PC-9 (cell line): ENCODE data around the gene CCDC191. TPM values are rescaled to one million over a fixed set of nuclear protein-coding genes. Genes with fewer than 3 reads are reported as not detected.

ENCODE experiments used
- BruUV-seq: library from RNA; stranded (reverse); fragments of 400-500 nt; replicated peaks from 2 replicates; lab custom pipeline; 2021; lab: Mats Ljungman, UMichigan
- CTCF ChIA-PET: fragments of 300-600 bp; sonication (Branson Sonifier 250); formaldehyde crosslinking; loops from one replicate; lab custom pipeline; 2022; ENCODE audit warnings: antibody characterized with exemption; lab: Charles Lee
- POLR2A ChIA-PET: fragments of 300-600 bp; sonication (Branson Sonifier 250); formaldehyde crosslinking; loops from one replicate; lab custom pipeline; 2022; ENCODE audit warnings: antibody characterized with exemption; ENCODE audit not compliant: unreplicated experiment; lab: Charles Lee
- DNase-seq, 2 experiments: peaks; one replicate each; pipeline versions ENCODE4 v3.0.0 to v3.0.0-alpha.2; 2015 to 2022; ENCODE audit warnings: mixed read lengths in 1 of 2
- H2AFZ ChIP-seq: fragments of 200-600 bp; sonication (generic); 2 replicates; pipeline ENCODE4 v1.8.1; 2017; ENCODE audit warnings: antibody characterized with exemption
- H3F3A ChIP-seq: fragments of 200-600 bp; sonication (generic); 2 replicates; pipeline ENCODE4 v1.8.1; 2017; ENCODE audit warnings: antibody characterized with exemption, mild to moderate bottlenecking, low read depth; ENCODE audit not compliant: insufficient read depth
- H3K27ac ChIP-seq: fragments of 200-600 bp; sonication (generic); 2 replicates; pipeline ENCODE4 v1.6.1; 2016; ENCODE audit warnings: mixed run types
- H3K27me3 ChIP-seq: fragments of 200-600 bp; sonication (generic); 2 replicates; pipeline ENCODE4 v1.6.1; 2016; ENCODE audit warnings: low read depth, mixed run types; ENCODE audit not compliant: insufficient read depth
- H3K36me3 ChIP-seq: fragments of 200-600 bp; sonication (generic); 2 replicates; pipeline ENCODE4 v1.6.1; 2016; ENCODE audit warnings: low read depth, mixed run types
- H3K4me1 ChIP-seq: fragments of 200-600 bp; sonication (generic); replicated peaks from 2 replicates; pipeline ENCODE4 v1.6.1; 2016; ENCODE audit warnings: mixed run types; ENCODE audit not compliant: insufficient read depth
- H3K4me2 ChIP-seq: fragments of 200-600 bp; sonication (generic); 2 replicates; pipeline ENCODE4 v1.6.1; 2017; ENCODE audit warnings: mixed run types
- H3K4me3 ChIP-seq: fragments of 200-600 bp; sonication (generic); 2 replicates; pipeline ENCODE4 v1.6.1; 2016; ENCODE audit warnings: mixed run types
- H3K79me2 ChIP-seq: fragments of 200-600 bp; sonication (generic); 2 replicates; pipeline ENCODE4 v1.6.1; 2017; ENCODE audit warnings: low read depth, mixed run types
- H3K9me2 ChIP-seq: fragments of 200-600 bp; sonication (generic); 2 replicates; pipeline ENCODE4 v1.8.1; 2017; ENCODE audit warnings: mild to moderate bottlenecking; ENCODE audit not compliant: insufficient read depth
- H3K9me3 ChIP-seq: fragments of 200-600 bp; sonication (generic); 2 replicates; pipeline ENCODE4 v1.8.1; 2016; ENCODE audit warnings: low read depth; ENCODE audit not compliant: insufficient read depth
- H4K20me1 ChIP-seq: fragments of 200-600 bp; sonication (generic); 2 replicates; pipeline ENCODE4 v1.8.1; 2017; ENCODE audit not compliant: insufficient read depth
- CTCF ChIP-seq: fragments of 200-600 bp; sonication (generic); conservative IDR thresholded peaks from 2 replicates; pipeline ENCODE4 v1.6.1; 2017; ENCODE audit warnings: mixed run types, antibody characterized with exemption, mild to moderate bottlenecking, moderate library complexity
- EZH2 ChIP-seq: fragments of 200-600 bp; sonication (generic); IDR thresholded peaks from 2 replicates; pipeline ENCODE4 v1.8.0; 2017; ENCODE audit warnings: antibody characterized with exemption, low read depth
- intact Hi-C: fragments of 100-400 bp; cut with micrococcal nuclease; formaldehyde crosslinking; loops from one replicate; pipeline ENCODE4 v1.10.0; 2022; ENCODE audit not compliant: unreplicated experiment
- total RNA-seq: library from RNA; stranded (reverse); gene quantifications from 2 replicates; pipeline ENCODE4 v1.2.3, GENCODE V29; 2021

CCDC191 gene
- total RNA-seq, 1 experiment from 2014 or later, result 11.0 TPM

- TF ChIP-seq EZH2, result no peak
- no peak for TF ChIP-seq CTCF
- Histone ChIP-seq H3K4me1 (peaks cover 7% of the 10 kb centered on the region), H3K4me2 (peak overlapping the region; percentile 84), H3K36me3 (0 out of 2 replicates have a peak, but pooled peaks cover 2% of the 10 kb centered on the region), H2AFZ (peak overlapping the region; percentile 91), H3F3A (peaks cover 6% of the 10 kb centered on the region; the same call in 1 of the 2 replicates), H3K79me2 (no peaks in the 10 kb centered on the region), H3K27ac (no peak overlapping the region), H3K9me2 (no peaks in the 10 kb centered on the region), H3K27me3 (no peaks in the 10 kb centered on the region), H3K9me3 (no peaks in the 10 kb centered on the region), H3K4me3 (peak overlapping the region; percentile 82), H4K20me1 (no peaks in the 10 kb centered on the region)
- DNase-seq, result peak; percentile 44 to 64
- intact Hi-C loops, result loop anchor here (2.0 to 10.0 kb wide), 3 partner anchors 51 to 1197 kb away; partner anchors contain the start of genes CCDC191, QTRT2 and ZBTB20
- BruUV-seq, result no TSS peak
- POLR2A ChIA-PET, result no interaction called here
- CTCF ChIA-PET, result no interaction called here
Observed at GRCh38 chr3:113948015-113948917, 108.1 kb downstream of the CCDC191 start.

- POLR2A ChIA-PET, result no interaction called here
Observed at GRCh38 chr3:113947372-113948014, 108.8 kb downstream of the CCDC191 start, which contains the start of gene ZDHHC23. Gene ZDHHC23 (plus strand): TSS chr3:113948013. CDS start chr3:113948803, 790 bp downstream.

More at GRCh38 chr3:113947372-113948014, 108.8 kb downstream of the CCDC191 start, which contains the start of gene ZDHHC23:
- Histone ChIP-seq H2AFZ (peak within 1 kb of the TSS; percentile 91), H3K9me3 (no peaks in the 10 kb centered on the region), H3K4me1 (peaks cover 7% of the 10 kb centered on the region), H3K27ac (no peak within 1 kb of the TSS), H3K9me2 (no peaks in the 10 kb centered on the region), H3K36me3 (no peaks in the 10 kb centered on the region), H4K20me1 (no peaks in the 10 kb centered on the region), H3K27me3 (no peaks in the 10 kb centered on the region), H3K79me2 (no peaks in the 10 kb centered on the region), H3F3A (peaks cover 6% of the 10 kb centered on the region; the same call in 1 of the 2 replicates), H3K4me3 (peak within 1 kb of the TSS; percentile 82), H3K4me2 (peak within 1 kb of the TSS; percentile 84)
- intact Hi-C loops, result loop anchor here (2.0 to 10.0 kb wide), 4 partner anchors 50 to 1197 kb away; partner anchors contain the start of genes ATP6V1A, CCDC191, NAA50 and QTRT2
- TF ChIP-seq EZH2 (no peak), CTCF (no peak)
- no TSS peak for BruUV-seq
- CTCF ChIA-PET, result no interaction called here
- DNase-seq, result peak; percentile 50 to 94
